Endothelial cell of umbilical vein (primary cell): Measurements from ENCODE around the gene TTYH2. TPM values are rescaled to one million over a fixed set of nuclear protein-coding genes. Genes with fewer than 3 reads are reported as not detected.

Experiments
- BruUV-seq: library from RNA; stranded (reverse); fragments of 400-500 nt; replicated peaks from 2 replicates; lab custom pipeline; 2021; lab: Mats Ljungman, UMichigan
- CTCF ChIA-PET: fragments of 300-600, 350-600 bp; sonication (Branson Sonifier 250); formaldehyde crosslinking; loops from one replicate; lab custom pipeline; 2021; ENCODE audit warnings: antibody characterized with exemption, inconsistent platforms; lab: Charles Lee
- POLR2A ChIA-PET: fragments of 300-600, 350-600 bp; sonication (Branson Sonifier 250); formaldehyde crosslinking; loops from one replicate; lab custom pipeline; 2021; ENCODE audit warnings: antibody characterized with exemption, inconsistent platforms; lab: Charles Lee
- DNase-seq: peaks from one replicate; pipeline ENCODE4 v3.0.0-alpha.2; 2011; ENCODE audit warnings: low read depth, low spot score
- FAIRE-seq: peaks from 2 replicates; lab custom pipeline; 2011; peaks lifted over from hg19 to GRCh38; lab: Jason Lieb, UNC
- H2AFZ ChIP-seq: 2 replicates; pipeline ENCODE4 v1.6.0; 2012; ENCODE audit warnings: low read depth, low read length, control low read depth, inconsistent platforms
- H3K27ac ChIP-seq: 2 replicates; pipeline ENCODE4 v1.5.1; 2011; ENCODE audit warnings: low read depth, mild to moderate bottlenecking, control low read depth, low read length, moderate library complexity; ENCODE audit not compliant: insufficient read depth
- H3K27me3 ChIP-seq, 2 experiments: 2 replicates each; pipeline versions ENCODE4 v1.6.0 to v1.6.1; 2011; ENCODE audit warnings: low read length in 2 of 2, mixed read lengths in 1 of 2; ENCODE audit not compliant: control insufficient read depth in 2 of 2, insufficient read depth in 2 of 2
- H3K36me3 ChIP-seq, 2 experiments: 2 replicates in 1 of 2; 3 replicates in 1 of 2; pipeline ENCODE4 v1.5.1; 2011; ENCODE audit warnings: low read length in 2 of 2, mild to moderate bottlenecking in 1 of 2, moderate library complexity in 1 of 2; ENCODE audit not compliant: control insufficient read depth in 2 of 2, insufficient read depth in 2 of 2; ENCODE audit errors: extremely low read depth in 1 of 2
- H3K4me1 ChIP-seq: 3 replicates; pipeline ENCODE4 v1.5.1; 2011; ENCODE audit warnings: mild to moderate bottlenecking, low read length; ENCODE audit not compliant: control insufficient read depth, insufficient read depth; ENCODE audit errors: extremely low read depth
- H3K4me2 ChIP-seq: 2 replicates; pipeline ENCODE4 v1.6.1; 2011; ENCODE audit warnings: low read length, control low read depth, mixed read lengths; ENCODE audit not compliant: insufficient read depth
- H3K4me3 ChIP-seq, 3 experiments: fragments of 200-600 bp in 1 of 3; sonication (generic), shearing (Covaris generic) in 1 of 3; replicated peaks in 1 of 3; 2 replicates each; pipeline ENCODE4 v1.5.1; 2011 to 2016; ENCODE audit warnings: control low read depth in 3 of 3, low read length in 3 of 3, mild to moderate bottlenecking in 2 of 3, inconsistent platforms in 1 of 3, low read depth in 1 of 3, moderate library complexity in 1 of 3; ENCODE audit not compliant: insufficient read depth in 1 of 3
- H3K79me2 ChIP-seq: 2 replicates; pipeline ENCODE4 v1.6.0; 2012; ENCODE audit warnings: low read length, inconsistent platforms; ENCODE audit not compliant: control insufficient read depth, insufficient read depth
- H3K9ac ChIP-seq: replicated peaks from 2 replicates; pipeline ENCODE3; 2011; ENCODE audit warnings: low read length, control low read depth; ENCODE audit not compliant: insufficient read depth; ENCODE audit errors: extremely low read depth
- H3K9me1 ChIP-seq: replicated peaks from 3 replicates; pipeline ENCODE4 v1.6.0; 2011; ENCODE audit warnings: mild to moderate bottlenecking, low read length; ENCODE audit not compliant: control insufficient read depth, insufficient read depth; ENCODE audit errors: extremely low read depth
- H3K9me3 ChIP-seq: replicated peaks from 2 replicates; pipeline ENCODE4 v1.5.1; 2012; ENCODE audit warnings: low read length, inconsistent platforms; ENCODE audit not compliant: control insufficient read depth, insufficient read depth
- H4K20me1 ChIP-seq: replicated peaks from 2 replicates; pipeline ENCODE3; 2011; ENCODE audit warnings: mild to moderate bottlenecking, low read length; ENCODE audit not compliant: control insufficient read depth, insufficient read depth; ENCODE audit errors: extremely low read depth
- CTCF ChIP-seq, 2 donors: IDR thresholded peaks; 1 replicate in 1 of 2; 2 replicates in 1 of 2; pipeline ENCODE4 v1.5.1; 2011; ENCODE audit warnings: low read length in 2 of 2, mild to moderate bottlenecking in 2 of 2, moderate library complexity in 2 of 2, control low read depth in 1 of 2, inconsistent platforms in 1 of 2, low read depth in 1 of 2; ENCODE audit not compliant: insufficient read depth in 1 of 2; ENCODE audit errors: extremely low read depth in 1 of 2
- EZH2 ChIP-seq: IDR thresholded peaks from 2 replicates; pipeline ENCODE4 v1.6.1; 2012; ENCODE audit warnings: borderline replicate concordance, low read depth, mild to moderate bottlenecking, moderate library complexity, low read length, inconsistent platforms; ENCODE audit not compliant: severe bottlenecking
- FOS ChIP-seq: IDR thresholded peaks from 2 replicates; pipeline ENCODE4 v1.6.1; 2011; ENCODE audit warnings: mild to moderate bottlenecking, low read length, moderate library complexity, borderline replicate concordance; ENCODE audit not compliant: insufficient read depth
- GATA2 ChIP-seq: IDR thresholded peaks from 2 replicates; pipeline ENCODE4 v1.7.0; 2011; ENCODE audit warnings: low read depth, mild to moderate bottlenecking, moderate library complexity, mixed read lengths, low read length; ENCODE audit not compliant: insufficient read length, insufficient read depth
- JUN ChIP-seq: IDR thresholded peaks from 2 replicates; pipeline ENCODE4 v1.6.1; 2011; ENCODE audit warnings: borderline replicate concordance, low read depth; ENCODE audit not compliant: insufficient read length, insufficient read depth
- MAX ChIP-seq: IDR thresholded peaks from 2 replicates; pipeline ENCODE4 v1.6.1; 2011; ENCODE audit not compliant: insufficient read depth, insufficient read length
- MYC ChIP-seq: IDR thresholded peaks from one replicate; pipeline ENCODE4 v1.6.1; 2011; ENCODE audit warnings: mild to moderate bottlenecking, low read depth, low read length
- POLR2A ChIP-seq: IDR thresholded peaks from 2 replicates; pipeline ENCODE4 v1.6.1; 2012; ENCODE audit warnings: low read depth, mild to moderate bottlenecking, control low read depth, low read length
- POLR2AphosphoS5 ChIP-seq: IDR thresholded peaks from 2 replicates; pipeline ENCODE4 v1.6.1; 2012; ENCODE audit warnings: low read depth, mild to moderate bottlenecking, control low read depth, low read length, moderate library complexity; ENCODE audit not compliant: insufficient read depth
- dilution Hi-C: fragments of 300-500 bp; cut with MboI; formaldehyde crosslinking; loops from one replicate; pipeline ENCODE4 v1.15.0; 2019; ENCODE audit warnings: low sequenced_read_pairs; ENCODE audit not compliant: extremely low pct_ligation_motif_present
- intact Hi-C: fragments of 100-400 bp; cut with micrococcal nuclease; formaldehyde crosslinking; loops from one replicate; pipeline ENCODE4 v1.10.0; 2022
- polyA plus RNA-seq, 4 experiments: library from polyadenylated mRNA; depleted of rRNA in 3 of 4; stranded (reverse) in 3 of 4; unstranded in 1 of 4; fragments of >200 nt; gene quantifications; 2 replicates each; pipeline versions ENCODE4 v1.2.1 to v1.2.3, GENCODE V29; 2011 to 2012; ENCODE audit warnings: missing spikeins in 1 of 4
- total RNA-seq: library from RNA; stranded (reverse); gene quantifications from 2 replicates; pipeline ENCODE4 v1.2.3, GENCODE V29; 2021

Gene TTYH2
- total and polyA plus RNA-seq, 2 donors (not counting 3 experiments of a cell fraction or from before 2014, with no cell fraction given): 0.75 to 2.0 TPM

DNA sequence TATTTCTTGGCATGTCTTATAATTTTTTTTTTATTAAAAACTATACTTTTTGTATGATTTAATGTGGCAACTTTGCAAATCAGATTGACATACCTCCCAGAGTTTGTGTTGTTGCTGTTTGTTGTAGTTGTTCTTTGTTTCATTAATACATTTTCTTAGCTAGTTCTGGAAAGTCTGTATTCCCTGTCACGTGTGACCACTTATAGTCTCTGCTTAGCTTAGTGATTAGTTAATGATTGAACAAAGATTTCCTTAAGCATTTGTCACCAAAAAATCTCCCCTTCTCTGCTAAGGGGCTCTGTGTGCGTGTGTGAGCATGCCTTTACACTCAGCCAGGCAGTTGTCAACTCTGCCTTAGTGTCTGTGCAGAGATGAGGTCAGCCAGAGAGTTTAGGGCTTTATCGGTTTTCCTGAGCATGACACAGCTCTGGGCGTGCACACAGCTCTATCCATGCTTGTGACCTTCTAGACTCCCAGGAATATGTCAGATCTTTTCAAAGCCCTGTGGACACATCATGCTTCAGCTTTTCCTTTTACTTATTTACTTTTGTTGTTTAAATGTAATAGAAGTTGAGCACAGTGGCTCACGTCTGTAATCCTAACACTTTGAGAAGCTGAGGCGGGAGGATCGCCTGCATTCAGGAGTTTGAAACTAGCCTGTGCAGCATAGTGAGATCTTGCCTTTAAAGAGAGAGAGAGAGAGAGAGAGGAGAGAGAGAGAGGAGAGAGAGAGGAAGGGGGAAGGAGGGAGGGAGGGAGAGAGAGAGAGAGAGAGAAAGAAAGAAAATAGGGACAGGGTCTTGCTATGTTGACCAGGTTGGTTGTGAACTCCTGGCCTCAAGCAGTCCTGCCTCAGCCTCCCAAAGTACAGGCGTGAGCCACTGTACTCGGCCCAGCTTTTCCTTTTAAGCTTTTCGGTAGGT lies 82.5 kb downstream of the TTYH2 start:
- H3K4me1 ChIP-seq: no peaks in the 10 kb centered on the region
- intact Hi-C loops: loop anchor here (5.0 kb wide), 1 partner anchor 84 kb away; the partner anchor contains the start of gene TTYH2
- no peak for TF ChIP-seq POLR2AphosphoS5
- no peak for TF ChIP-seq JUN
- TF ChIP-seq FOS: no peak
- no peak for TF ChIP-seq MAX
- no peak for TF ChIP-seq EZH2
- TF ChIP-seq GATA2: no peak
- no peak for TF ChIP-seq POLR2A
- TF ChIP-seq CTCF (IDR thresholded peaks at IDR 0.05; ENCODE audit: extremely low read depth in 1 of 2, insufficient read depth in 1 of 2, low read depth in 1 of 2, low read length in 2 of 2): no peak
- no peak for TF ChIP-seq MYC
- no peaks in the 10 kb centered on the region for H4K20me1 ChIP-seq
- dilution Hi-C loops: no loop called here
- H3K9me1 ChIP-seq: no peaks in the 10 kb centered on the region
- no peaks in the 10 kb centered on the region for H3K9me3 ChIP-seq
- POLR2A ChIA-PET: no interaction called here
- no peak overlapping the region for H3K4me3 ChIP-seq
- H3K4me2 ChIP-seq: no peak overlapping the region
- no peak for DNase-seq
- no peak overlapping the region for H3K27ac ChIP-seq
- H3K27me3 ChIP-seq: peaks cover 0 to 2% of the 10 kb centered on the region in 2 experiments
- no peak overlapping the region for H3K9ac ChIP-seq
- H2AFZ ChIP-seq: no peak overlapping the region
- FAIRE-seq: no peak
- H3K36me3 ChIP-seq: no peaks in the 10 kb centered on the region
- no peaks in the 10 kb centered on the region for H3K79me2 ChIP-seq
- CTCF ChIA-PET: interaction anchor here (0.7 to 2.4 kb wide), 9 partner anchors 13 to 1739 kb away, joined by 3 to 12 read pairs (median 4); partner anchors contain the start of gene TTYH2
- BruUV-seq: no TSS peak
